H1 (cell line): ENCODE results near the gene ATP13A3. TPM values are rescaled to one million over a fixed set of nuclear protein-coding genes. Genes with fewer than 3 reads are reported as not detected.

Source experiments
- CTCF ChIA-PET: fragments of 300-600 bp; sonication (Branson Sonifier 250); formaldehyde crosslinking; loops from one replicate; lab custom pipeline; 2021; ENCODE audit not compliant: partially characterized antibody; lab: Charles Lee
- POLR2A ChIA-PET: fragments of 300-600 bp; sonication (Branson Sonifier 250); formaldehyde crosslinking; loops from one replicate; lab custom pipeline; 2021; ENCODE audit warnings: inconsistent platforms; ENCODE audit not compliant: partially characterized antibody; lab: Charles Lee
- DNase-seq, 2 experiments: peaks; one replicate each; pipeline versions ENCODE4 v3.0.0 to v3.0.0-alpha.2; 2010 to 2022; ENCODE audit warnings: low spot score in 2 of 2, low read depth in 1 of 2, mixed read lengths in 1 of 2
- FAIRE-seq: peaks from 2 replicates; lab custom pipeline; 2011; peaks lifted over from hg19 to GRCh38; lab: Jason Lieb, UNC
- H2AFZ ChIP-seq: 2 replicates; pipeline ENCODE4 v1.8.1; 2012; ENCODE audit warnings: low read length, inconsistent platforms
- H2AK5ac ChIP-seq: 2 replicates; pipeline ENCODE4 v1.6.1; 2013; ENCODE audit warnings: low read depth, low read length
- H2BK120ac ChIP-seq: replicated peaks from 2 replicates; pipeline ENCODE3; 2013; ENCODE audit warnings: low read depth, low read length, inconsistent platforms
- H2BK12ac ChIP-seq: 2 replicates; pipeline ENCODE4 v1.6.1; 2013; ENCODE audit warnings: low read depth, low read length
- H2BK15ac ChIP-seq: 2 replicates; pipeline ENCODE4 v1.6.1; 2013; ENCODE audit warnings: low read length
- H2BK20ac ChIP-seq: 2 replicates; pipeline ENCODE4 v1.6.1; 2013; ENCODE audit warnings: low read length
- H2BK5ac ChIP-seq: 2 replicates; pipeline ENCODE4 v1.6.1; 2013; ENCODE audit warnings: low read depth, low read length
- H3K14ac ChIP-seq: 2 replicates; pipeline ENCODE4 v1.6.1; 2013; ENCODE audit warnings: inconsistent platforms; ENCODE audit not compliant: insufficient read length
- H3K18ac ChIP-seq: 2 replicates; pipeline ENCODE4 v1.6.1; 2013; ENCODE audit warnings: low read length; ENCODE audit errors: extremely low read depth
- H3K23ac ChIP-seq: 2 replicates; pipeline ENCODE4 v1.6.1; 2013; ENCODE audit warnings: inconsistent platforms; ENCODE audit not compliant: insufficient read length
- H3K23me2 ChIP-seq: 2 replicates; pipeline ENCODE4 v1.6.1; 2013; ENCODE audit warnings: low read depth, low read length
- H3K27ac ChIP-seq: 2 replicates; pipeline ENCODE4 v1.6.1; 2011; ENCODE audit warnings: low read depth, low read length, inconsistent platforms
- H3K27me3 ChIP-seq, 4 experiments: replicated peaks in 1 of 4; 1 replicate in 1 of 4; 2 replicates in 3 of 4; pipeline versions ENCODE4 v1.6.1 to v1.8.1; 2011 to 2013; ENCODE audit warnings: low read length in 3 of 4, mild to moderate bottlenecking in 3 of 4, inconsistent platforms in 2 of 4, mixed read lengths in 2 of 4, moderate library complexity in 1 of 4; ENCODE audit not compliant: control insufficient read depth in 3 of 4, insufficient read depth in 3 of 4; ENCODE audit errors: extremely low read depth in 1 of 4
- H3K36me3 ChIP-seq, 4 experiments: 2 replicates each; pipeline versions ENCODE4 v1.6.1 to v1.8.1; 2011 to 2013; ENCODE audit warnings: mild to moderate bottlenecking in 4 of 4, low read length in 3 of 4, moderate library complexity in 2 of 4, control low read depth in 1 of 4, inconsistent platforms in 1 of 4; ENCODE audit not compliant: insufficient read depth in 4 of 4, control insufficient read depth in 2 of 4
- H3K4ac ChIP-seq: replicated peaks from 2 replicates; pipeline ENCODE3; 2013; ENCODE audit warnings: low read length, low read depth, mixed read lengths, inconsistent platforms; ENCODE audit not compliant: insufficient read length
- H3K4me1 ChIP-seq, 4 experiments: replicated peaks in 1 of 4; 1 replicate in 1 of 4; 2 replicates in 3 of 4; pipeline versions ENCODE4 v1.6.1 to v1.8.1; 2011 to 2013; ENCODE audit warnings: low read length in 3 of 4, inconsistent platforms in 2 of 4, mixed read lengths in 1 of 4; ENCODE audit not compliant: insufficient read depth in 4 of 4, control insufficient read depth in 3 of 4
- H3K4me2 ChIP-seq, 2 experiments: 2 replicates each; pipeline versions ENCODE4 v1.6.1 to v1.8.1; 2011 to 2013; ENCODE audit warnings: low read depth in 2 of 2, low read length in 2 of 2, control low read depth in 1 of 2, inconsistent platforms in 1 of 2, mild to moderate bottlenecking in 1 of 2; ENCODE audit not compliant: insufficient read depth in 1 of 2
- H3K4me3 ChIP-seq, 4 experiments: fragments of 200-600, 300-600 bp in 1 of 4; sonication (generic), shearing (Covaris generic), sonication (Bioruptor Twin) in 1 of 4; 2 replicates each; pipeline versions ENCODE4 v1.5.1 to v1.8.1; 2011 to 2016; ENCODE audit warnings: low read length in 4 of 4, low read depth in 3 of 4, control low read depth in 2 of 4, inconsistent platforms in 2 of 4, mild to moderate bottlenecking in 2 of 4, mixed read lengths in 1 of 4, moderate library complexity in 1 of 4; ENCODE audit not compliant: insufficient read depth in 2 of 4; ENCODE audit errors: extremely low read depth in 1 of 4
- H3K56ac ChIP-seq: replicated peaks from 2 replicates; pipeline ENCODE3; 2013; ENCODE audit warnings: low read depth, mild to moderate bottlenecking, mixed read lengths, low read length, inconsistent platforms; ENCODE audit not compliant: insufficient read length
- H3K79me1 ChIP-seq: 2 replicates; pipeline ENCODE4 v1.6.1; 2013; ENCODE audit warnings: low read depth, low read length, control low read depth
- H3K79me2 ChIP-seq, 2 experiments: 2 replicates each; pipeline versions ENCODE4 v1.6.1 to v1.8.1; 2012 to 2013; ENCODE audit warnings: low read length in 2 of 2, mild to moderate bottlenecking in 2 of 2, inconsistent platforms in 1 of 2; ENCODE audit not compliant: insufficient read depth in 2 of 2, control insufficient read depth in 1 of 2
- H3K9ac ChIP-seq, 4 experiments: replicated peaks in 1 of 4; 1 replicate in 1 of 4; 2 replicates in 3 of 4; pipeline versions ENCODE4 v1.6.1 to v1.8.1; 2011 to 2013; ENCODE audit warnings: low read depth in 3 of 4, low read length in 3 of 4, control low read depth in 2 of 4, mild to moderate bottlenecking in 2 of 4, moderate library complexity in 2 of 4, inconsistent platforms in 1 of 4; ENCODE audit errors: extremely low read depth in 1 of 4
- H3K9me3 ChIP-seq, 2 experiments: 2 replicates each; pipeline versions ENCODE4 v1.6.1 to v1.8.1; 2012 to 2013; ENCODE audit warnings: mild to moderate bottlenecking in 2 of 2, moderate library complexity in 2 of 2, control low read depth in 1 of 2, inconsistent platforms in 1 of 2, low read depth in 1 of 2, low read length in 1 of 2, mixed read lengths in 1 of 2; ENCODE audit not compliant: insufficient read depth in 2 of 2
- H4K20me1 ChIP-seq, 2 experiments: replicated peaks in 1 of 2; 2 replicates each; pipeline versions ENCODE3 to v1.8.1; 2011 to 2013; ENCODE audit warnings: inconsistent platforms in 2 of 2, low read length in 2 of 2, mild to moderate bottlenecking in 1 of 2; ENCODE audit not compliant: insufficient read depth in 2 of 2, control insufficient read depth in 1 of 2
- H4K5ac ChIP-seq: 2 replicates; pipeline ENCODE4 v1.6.1; 2013; ENCODE audit warnings: low read length, low read depth, mixed read lengths, inconsistent platforms; ENCODE audit not compliant: insufficient read length
- H4K8ac ChIP-seq: 2 replicates; pipeline ENCODE4 v1.8.0; 2013; ENCODE audit warnings: mild to moderate bottlenecking, moderate library complexity, low read length, inconsistent platforms; ENCODE audit not compliant: insufficient read depth; ENCODE audit errors: extremely low read depth
- H4K91ac ChIP-seq: replicated peaks from 2 replicates; pipeline ENCODE3; 2013; ENCODE audit warnings: low read length, mixed read lengths, inconsistent platforms; ENCODE audit not compliant: insufficient read length
- HDAC6 ChIP-seq: IDR thresholded peaks from one replicate; pipeline ENCODE4 v1.7.1; 2012; ENCODE audit warnings: low read depth, mild to moderate bottlenecking, inconsistent platforms, low read length, moderate library complexity
- SIX5 ChIP-seq: IDR thresholded peaks from 2 replicates; pipeline ENCODE4 v1.6.1; 2011; ENCODE audit warnings: mild to moderate bottlenecking, low read depth, low read length
- WGBS, 2 experiments: shearing (Covaris generic) in 1 of 2; methylation state at CpG; one replicate each; pipeline versions ENCODE4 v1.1.6 to v1.1.7; 2013 to 2015; ENCODE audit warnings: low lambda C conversion rate in 2 of 2, mixed read lengths in 2 of 2, inconsistent platforms in 1 of 2, low coverage in 1 of 2, missing lambda C conversion rate in 1 of 2; ENCODE audit not compliant: insufficient replicate concordance in 2 of 2, insufficient coverage in 1 of 2, insufficient read length in 1 of 2; ENCODE audit errors: extremely low coverage in 1 of 2, missing lambda C conversion rate in 1 of 2; 5-methylcytosine and 5-hydroxymethylcytosine counted together
- polyA plus RNA-seq, 7 experiments: library from polyadenylated mRNA; depleted of rRNA in 3 of 7; stranded (reverse) in 5 of 7; unstranded in 2 of 7; fragments of >200 nt in 5 of 7; fragments of 200-250 nt in 2 of 7; gene quantifications; 1 replicate in 5 of 7; 2 replicates in 1 of 7; 4 replicates in 1 of 7; pipeline versions ENCODE4 v1.2.1 to v1.2.3, GENCODE V29; 2011 to 2013; ENCODE audit warnings: missing spikeins in 2 of 7, mixed read lengths in 2 of 7
- total RNA-seq: library from RNA; stranded (reverse); fragmentation: NEBNext Ultra II Directional; extraction: Animal tissue kit (Norgen Biotek cat#: 25700); gene quantifications from 2 replicates; pipeline ENCODE4 v1.2.1, GENCODE V29; 2021
- TF ChIP-seq, protein P1 (sequence below): IDR thresholded peaks from 2 replicates; pipeline ENCODE4 v1.6.1; 2012; ENCODE audit warnings: inconsistent platforms

The ATP13A3 gene
- total and polyA plus RNA-seq, 2 of the 8 experiments (the other 6 are each of a cell fraction or from before 2014, with no cell fraction given), result 18.6 to 92.2 TPM

GRCh38 chr3:194381460-194381875, 105.3 kb downstream of the ATP13A3 start:
- H2AK5ac ChIP-seq, result no peak overlapping the region
- H3K23ac ChIP-seq, result no peak overlapping the region
- no peaks in the 10 kb centered on the region for H4K20me1 ChIP-seq
- 88% methylated on average over 17 of the region's 17 CpGs; no CpG with 5 or more reads in 1 of the 2 experiments for WGBS, 2 experiments
- H2BK12ac ChIP-seq, result peak overlapping the region; percentile 27; the same call in 1 of the 2 replicates
- H3K4me3 ChIP-seq, result no peak overlapping the region
- no peak overlapping the region for H3K56ac ChIP-seq
- H2BK15ac ChIP-seq, result no peak overlapping the region
- no peak overlapping the region for H3K18ac ChIP-seq
- no peak overlapping the region for H2BK120ac ChIP-seq
- 0 out of 2 replicates have a peak overlapping the region, but pooled peaks have one; percentile 60 for H4K8ac ChIP-seq
- no peak overlapping the region for H2AFZ ChIP-seq
- H3K79me1 ChIP-seq, result no peaks in the 10 kb centered on the region
- POLR2A ChIA-PET, result interaction anchor here (0.5 to 1.1 kb wide), 2 partner anchors 16 to 805 kb away, joined by 3 to 4 read pairs; no protein-coding TSS in a partner anchor
- FAIRE-seq, result no peak
- DNase-seq, result no peak
- no peak overlapping the region for H4K91ac ChIP-seq
- no peaks in the 10 kb centered on the region; a peak in 1 of 7 replicates for H3K27me3 ChIP-seq
- H4K5ac ChIP-seq, result no peak overlapping the region
- H3K4ac ChIP-seq, result no peak overlapping the region
- no peaks in the 10 kb centered on the region for H3K9me3 ChIP-seq
- peaks cover 0 to 10% (median 6%) of the 10 kb centered on the region in 4 experiments; a peak in 6 of 7 replicates for H3K4me1 ChIP-seq
- no peak overlapping the region for H3K27ac ChIP-seq
- CTCF ChIA-PET, result interaction anchor here (1.1 kb wide), 1 partner anchor 26 kb away, joined by 4 read pairs; no protein-coding TSS in a partner anchor
- no peaks in the 10 kb centered on the region for H3K23me2 ChIP-seq
- H3K4me2 ChIP-seq, result no peak overlapping the region
- H3K36me3 ChIP-seq, result no peaks in the 10 kb centered on the region
- H2BK20ac ChIP-seq, result no peak overlapping the region
- H3K14ac ChIP-seq, result no peak overlapping the region
- no peak overlapping the region for H3K9ac ChIP-seq
- TF ChIP-seq SIX5 (no peak), HDAC6 (no peak)
- TF ChIP-seq, protein P1, sequence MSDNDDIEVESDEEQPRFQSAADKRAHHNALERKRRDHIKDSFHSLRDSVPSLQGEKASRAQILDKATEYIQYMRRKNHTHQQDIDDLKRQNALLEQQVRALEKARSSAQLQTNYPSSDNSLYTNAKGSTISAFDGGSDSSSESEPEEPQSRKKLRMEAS, result no peak
- no peak overlapping the region for H2BK5ac ChIP-seq
- H3K79me2 ChIP-seq, result no peaks in the 10 kb centered on the region
